ENCODE measurements around the gene PFDN5. TPM values are rescaled to one million over a fixed set of nuclear protein-coding genes. Genes with fewer than 3 reads are reported as not detected.

The PFDN5 gene
- total RNA-seq, 1 donor from 2014 or later = 444 TPM

DNA sequence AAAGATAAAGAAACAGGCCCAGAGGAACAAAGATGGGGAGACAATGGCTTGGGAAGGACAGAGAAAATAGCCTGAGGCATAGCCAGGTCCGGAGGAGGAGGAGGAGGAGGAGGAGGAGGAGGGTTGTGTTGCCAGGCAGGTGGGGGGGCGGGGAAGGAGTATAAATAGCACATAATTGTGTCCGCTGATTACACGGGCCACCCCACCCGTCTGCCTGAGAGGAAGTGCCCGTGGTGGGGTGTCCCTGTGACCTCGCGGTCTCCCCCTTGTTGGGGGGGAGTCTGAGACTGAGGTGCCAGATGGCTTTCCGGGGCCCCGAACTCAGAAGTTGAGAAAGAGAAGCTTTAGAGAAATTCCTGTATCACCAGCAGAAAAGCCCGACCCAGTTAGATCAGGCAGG lies 42.7 kb downstream of the PFDN5 start:
- H3K9me3 Mint-ChIP-seq (ENCODE audit: unreplicated experiment) = no peaks in the 10 kb centered on the region
- peaks cover 54% of the 10 kb centered on the region for H3K4me1 Mint-ChIP-seq (ENCODE audit: unreplicated experiment)
- TF ChIP-seq, protein P1, sequence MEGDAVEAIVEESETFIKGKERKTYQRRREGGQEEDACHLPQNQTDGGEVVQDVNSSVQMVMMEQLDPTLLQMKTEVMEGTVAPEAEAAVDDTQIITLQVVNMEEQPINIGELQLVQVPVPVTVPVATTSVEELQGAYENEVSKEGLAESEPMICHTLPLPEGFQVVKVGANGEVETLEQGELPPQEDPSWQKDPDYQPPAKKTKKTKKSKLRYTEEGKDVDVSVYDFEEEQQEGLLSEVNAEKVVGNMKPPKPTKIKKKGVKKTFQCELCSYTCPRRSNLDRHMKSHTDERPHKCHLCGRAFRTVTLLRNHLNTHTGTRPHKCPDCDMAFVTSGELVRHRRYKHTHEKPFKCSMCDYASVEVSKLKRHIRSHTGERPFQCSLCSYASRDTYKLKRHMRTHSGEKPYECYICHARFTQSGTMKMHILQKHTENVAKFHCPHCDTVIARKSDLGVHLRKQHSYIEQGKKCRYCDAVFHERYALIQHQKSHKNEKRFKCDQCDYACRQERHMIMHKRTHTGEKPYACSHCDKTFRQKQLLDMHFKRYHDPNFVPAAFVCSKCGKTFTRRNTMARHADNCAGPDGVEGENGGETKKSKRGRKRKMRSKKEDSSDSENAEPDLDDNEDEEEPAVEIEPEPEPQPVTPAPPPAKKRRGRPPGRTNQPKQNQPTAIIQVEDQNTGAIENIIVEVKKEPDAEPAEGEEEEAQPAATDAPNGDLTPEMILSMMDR (IDR thresholded peaks at IDR 0.05; ENCODE audit: unreplicated experiment) = no peak
- H3K27ac Mint-ChIP-seq (ENCODE audit: unreplicated experiment) = peak overlapping the region; percentile 92
- H3K4me3 Mint-ChIP-seq (ENCODE audit: unreplicated experiment) = peak overlapping the region; percentile 17
- no peaks in the 10 kb centered on the region for H3K36me3 Mint-ChIP-seq (ENCODE audit: low read depth, unreplicated experiment)
- H3K27me3 Mint-ChIP-seq (ENCODE audit: unreplicated experiment) = peaks cover 14% of the 10 kb centered on the region
- no peak for DNase-seq (ENCODE audit: low spot score)

DNA sequence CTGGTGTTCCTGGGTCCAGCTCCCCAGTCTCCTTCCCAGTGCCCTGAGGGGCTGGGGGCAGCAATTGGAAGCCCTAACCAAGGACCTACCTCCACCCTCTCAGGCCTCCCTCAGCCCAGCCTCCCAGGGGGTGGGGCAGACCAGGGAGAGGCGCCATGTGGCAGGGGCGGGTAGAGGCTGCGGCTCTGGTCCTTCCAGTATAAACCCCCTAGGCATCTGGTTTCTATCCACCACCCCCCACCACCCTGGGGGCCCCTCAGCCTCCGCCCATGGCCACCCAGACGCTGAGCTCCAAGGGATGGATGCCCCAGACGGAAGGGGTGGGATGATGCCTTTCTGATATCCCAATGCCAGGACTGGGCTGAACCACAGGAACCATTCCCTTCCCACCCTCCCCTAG lies 43.6 kb downstream of the PFDN5 start:
- Mint-ChIP-seq H3K36me3 (ENCODE audit: low read depth, unreplicated experiment) (no peaks in the 10 kb centered on the region), H3K4me3 (ENCODE audit: unreplicated experiment) (no peak overlapping the region), H3K4me1 (ENCODE audit: unreplicated experiment) (peaks cover 59% of the 10 kb centered on the region), H3K9me3 (ENCODE audit: unreplicated experiment) (no peaks in the 10 kb centered on the region), H3K27me3 (ENCODE audit: unreplicated experiment) (peaks cover 15% of the 10 kb centered on the region), H3K27ac (ENCODE audit: unreplicated experiment) (no peak overlapping the region)
- TF ChIP-seq, protein P1 (IDR thresholded peaks at IDR 0.05; ENCODE audit: unreplicated experiment) = no peak
- no peak for DNase-seq (ENCODE audit: low spot score)

DNA sequence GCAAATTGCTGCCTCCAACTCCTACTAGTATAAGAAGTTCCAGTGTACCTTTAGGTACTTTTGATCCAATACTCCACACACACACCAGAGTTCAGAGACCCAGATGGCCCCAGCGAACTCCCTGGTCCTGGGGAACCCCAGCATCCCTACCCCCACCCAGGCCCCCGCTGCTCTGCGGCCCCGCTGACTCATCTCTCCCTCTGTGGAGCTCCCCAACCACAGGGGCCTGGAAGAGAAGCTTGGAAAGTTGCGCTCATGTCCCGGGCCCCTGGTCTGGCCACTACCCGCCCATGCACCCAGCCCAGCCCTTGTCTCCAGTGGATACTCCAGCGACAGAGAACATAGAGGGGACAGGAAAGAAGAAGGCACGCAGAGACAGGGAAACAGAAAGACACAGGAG lies 45.1 kb downstream of the PFDN5 start:
- no peak for DNase-seq (ENCODE audit: low spot score)
- Mint-ChIP-seq H3K27me3 (ENCODE audit: unreplicated experiment) (peaks cover 16% of the 10 kb centered on the region), H3K36me3 (ENCODE audit: low read depth, unreplicated experiment) (no peaks in the 10 kb centered on the region)

DNA sequence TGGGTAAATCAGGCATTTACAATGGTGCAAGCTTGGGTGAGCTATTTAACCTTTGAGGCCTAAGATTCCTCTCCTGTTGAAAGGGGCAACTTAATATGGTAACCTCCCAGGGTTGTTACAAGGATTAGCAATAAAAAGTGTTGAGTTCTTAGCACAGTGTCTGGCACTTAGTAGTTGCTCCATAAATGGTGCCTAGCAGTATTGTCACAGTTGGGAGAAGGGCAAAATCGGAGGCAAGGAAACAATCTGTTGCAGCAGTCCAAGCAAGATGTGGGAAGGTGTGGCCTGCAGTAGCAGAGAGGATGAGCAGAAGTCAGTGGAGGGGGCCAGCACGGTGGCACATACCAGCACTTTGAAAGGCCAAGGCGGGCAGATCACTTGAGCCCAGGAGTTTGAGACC lies 48.1 kb downstream of the PFDN5 start:
- Mint-ChIP-seq H3K4me1 (ENCODE audit: unreplicated experiment) (peaks cover 47% of the 10 kb centered on the region), H3K4me3 (ENCODE audit: unreplicated experiment) (peak overlapping the region; percentile 56), H3K27me3 (ENCODE audit: unreplicated experiment) (peaks cover 11% of the 10 kb centered on the region), H3K27ac (ENCODE audit: unreplicated experiment) (no peak overlapping the region), H3K9me3 (ENCODE audit: unreplicated experiment) (no peaks in the 10 kb centered on the region), H3K36me3 (ENCODE audit: low read depth, unreplicated experiment) (no peaks in the 10 kb centered on the region)
- TF ChIP-seq, protein P1 (IDR thresholded peaks at IDR 0.05; ENCODE audit: unreplicated experiment) = no peak
- no peak for DNase-seq (ENCODE audit: low spot score)

More for the DNA sequence above, 45.1 kb downstream of the PFDN5 start:
- no peak overlapping the region for H3K4me3 Mint-ChIP-seq (ENCODE audit: unreplicated experiment)
- no peak overlapping the region for H3K27ac Mint-ChIP-seq (ENCODE audit: unreplicated experiment)
- TF ChIP-seq, protein P1 (IDR thresholded peaks at IDR 0.05; ENCODE audit: unreplicated experiment) = no peak
- peaks cover 57% of the 10 kb centered on the region for H3K4me1 Mint-ChIP-seq (ENCODE audit: unreplicated experiment)
- no peaks in the 10 kb centered on the region for H3K9me3 Mint-ChIP-seq (ENCODE audit: unreplicated experiment)

DNA sequence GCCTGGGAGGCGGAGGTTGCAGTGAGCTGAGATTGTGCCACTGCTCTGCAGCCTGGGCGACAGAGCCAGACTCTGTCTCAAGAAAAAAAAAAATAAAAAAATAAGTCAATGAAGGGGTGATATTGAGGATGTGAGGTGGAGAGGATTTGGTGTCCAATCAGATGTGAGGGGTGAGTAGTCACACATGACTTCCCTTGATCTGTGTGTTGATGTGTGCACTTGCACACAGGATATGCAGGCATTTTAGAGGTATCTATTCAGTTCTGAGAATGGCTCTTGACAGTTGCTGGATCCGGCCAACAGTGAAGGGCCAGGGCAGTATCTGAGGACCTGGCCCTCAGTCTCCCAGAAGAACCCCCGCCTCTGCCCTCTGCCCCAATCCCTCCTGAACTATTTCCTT lies 48.6 kb downstream of the PFDN5 start:
- Mint-ChIP-seq H3K27ac (ENCODE audit: unreplicated experiment) (no peak overlapping the region), H3K9me3 (ENCODE audit: unreplicated experiment) (no peaks in the 10 kb centered on the region), H3K36me3 (ENCODE audit: low read depth, unreplicated experiment) (no peaks in the 10 kb centered on the region), H3K4me1 (ENCODE audit: unreplicated experiment) (peaks cover 46% of the 10 kb centered on the region), H3K4me3 (ENCODE audit: unreplicated experiment) (peak overlapping the region; percentile 76), H3K27me3 (ENCODE audit: unreplicated experiment) (peaks cover 13% of the 10 kb centered on the region)
- DNase-seq (ENCODE audit: low spot score) = no peak
- TF ChIP-seq, protein P1 (IDR thresholded peaks at IDR 0.05; ENCODE audit: unreplicated experiment) = no peak

Data from endothelial cell (in vitro differentiated cells).